H4 (cell line): Measurements from ENCODE around the gene SLC37A2. TPM values are rescaled to one million over a fixed set of nuclear protein-coding genes. Genes with fewer than 3 reads are reported as not detected.
A peak's percentile ranks its signal among the peaks of the same experiment; 100 is the strongest.

Experiments used
- DNase-seq: peaks from one replicate; pipeline ENCODE4 v3.0.0-alpha.2; 2015; ENCODE audit warnings: low spot score
- total RNA-seq: library from RNA; depleted of rRNA; stranded (reverse); fragments of >200 nt; shearing (Covaris generic); gene quantifications from 2 replicates; pipeline ENCODE4 v1.2.3, GENCODE V29; 2014; rRNA removed

Gene SLC37A2
- total RNA-seq, 1 experiment from 2014 or later: 0.95 TPM

DNA sequence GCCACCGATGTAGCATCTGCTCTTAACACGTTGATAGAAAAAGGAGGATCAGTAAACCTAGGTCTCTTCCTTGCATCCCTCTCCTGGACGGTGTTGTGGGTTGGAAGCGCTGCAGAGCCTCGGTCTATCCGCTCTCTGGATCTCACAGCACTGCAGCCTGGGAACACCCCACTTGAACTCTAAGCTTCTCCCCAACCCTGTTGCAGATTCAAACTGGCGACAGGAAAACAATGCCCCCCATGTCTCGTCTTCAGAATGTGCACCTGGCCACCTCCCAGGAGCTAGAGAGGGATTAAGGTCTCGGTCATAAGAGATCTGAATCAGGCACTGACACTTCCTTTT is 47.9 kb downstream of the SLC37A2 start:
- no peak for DNase-seq

DNA sequence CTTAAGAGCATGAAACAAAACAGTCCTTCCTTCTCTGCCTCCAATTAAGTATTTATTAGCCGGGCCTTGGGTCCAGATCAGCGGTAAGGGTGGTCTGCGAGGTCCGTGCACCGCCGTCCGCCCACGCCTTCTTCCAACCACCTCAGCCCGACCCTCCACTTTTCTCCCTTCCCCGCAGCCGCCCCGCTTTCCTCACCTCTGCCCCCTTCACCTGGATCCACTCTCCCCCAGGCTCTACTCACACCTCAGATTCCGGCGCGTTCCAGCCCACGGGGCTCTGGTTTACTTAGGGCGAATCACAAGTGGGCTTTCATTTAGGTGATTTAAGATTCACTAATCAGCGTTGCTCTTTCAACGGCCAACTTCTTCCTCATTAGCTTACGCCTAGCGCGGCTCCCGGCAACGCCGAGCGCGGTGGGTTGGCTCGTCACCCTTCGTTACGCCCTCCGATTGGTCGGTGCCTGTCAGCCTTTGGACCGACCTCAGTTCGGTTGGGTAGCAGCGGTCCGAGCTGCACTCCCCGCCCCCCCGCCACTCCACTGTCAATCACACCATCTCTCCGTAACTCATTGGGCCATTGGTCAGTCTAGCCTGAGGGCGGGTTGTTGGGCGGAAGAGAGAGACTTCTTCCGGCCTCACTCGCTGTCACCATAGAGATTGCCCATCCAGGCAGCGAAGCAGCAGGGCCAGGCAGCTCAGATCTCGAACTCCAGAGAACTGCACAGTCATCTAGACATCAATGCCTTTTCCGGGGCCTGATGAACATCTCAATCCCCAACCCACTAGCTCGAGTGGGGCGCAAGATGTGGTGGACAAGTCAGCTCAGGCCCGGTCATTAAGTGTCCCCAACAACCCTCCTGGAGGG is 48.5 kb downstream of the SLC37A2 start, which contains the start of gene TMEM218:
Gene TMEM218 (minus strand): TSS at position 284 of the 865 bp plus-strand sequence. CDS start 9,385 bp downstream, outside the sequence.
- peak; percentile 100 for DNase-seq

DNA sequence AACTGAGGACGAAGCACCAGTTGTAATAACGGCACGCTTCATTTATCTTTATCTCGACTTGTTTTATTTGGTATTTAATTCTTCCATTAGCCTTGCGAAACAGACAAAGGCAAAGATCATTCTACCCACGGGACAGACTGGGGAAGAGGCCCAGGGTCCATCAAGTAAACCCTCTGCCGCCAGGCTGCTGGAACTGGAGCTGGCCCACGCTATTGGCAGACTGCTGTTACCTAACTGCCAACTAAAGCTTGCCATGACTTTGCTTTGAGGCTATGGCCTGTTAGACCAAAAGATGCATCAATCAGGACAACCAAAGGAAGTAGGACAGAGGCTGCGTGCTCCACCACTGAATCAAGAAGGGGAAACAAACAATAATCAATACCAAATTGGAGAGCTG is 49.1 kb downstream of the SLC37A2 start:
- DNase-seq: no peak

DNA sequence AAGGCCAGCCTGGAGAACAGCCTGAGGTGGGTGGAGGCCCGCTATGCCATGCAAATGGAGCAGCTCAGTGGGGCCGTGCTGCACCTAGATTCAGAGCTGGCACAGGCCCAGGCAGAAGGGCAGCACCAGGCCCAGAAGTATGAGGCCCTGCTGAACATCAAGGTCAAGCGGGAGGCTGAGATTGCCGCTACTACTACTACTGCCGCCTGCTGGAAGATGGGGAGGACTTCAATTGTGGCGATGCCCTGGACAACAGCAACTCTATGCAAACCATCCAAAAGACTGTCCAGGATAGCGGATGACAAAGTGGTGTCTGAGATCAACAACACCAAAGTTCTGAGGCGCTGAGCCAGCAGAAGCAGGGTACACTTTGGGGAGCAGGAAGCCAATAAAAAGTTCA is 51.4 kb downstream of the SLC37A2 start:
- DNase-seq: peak; percentile 25

DNA sequence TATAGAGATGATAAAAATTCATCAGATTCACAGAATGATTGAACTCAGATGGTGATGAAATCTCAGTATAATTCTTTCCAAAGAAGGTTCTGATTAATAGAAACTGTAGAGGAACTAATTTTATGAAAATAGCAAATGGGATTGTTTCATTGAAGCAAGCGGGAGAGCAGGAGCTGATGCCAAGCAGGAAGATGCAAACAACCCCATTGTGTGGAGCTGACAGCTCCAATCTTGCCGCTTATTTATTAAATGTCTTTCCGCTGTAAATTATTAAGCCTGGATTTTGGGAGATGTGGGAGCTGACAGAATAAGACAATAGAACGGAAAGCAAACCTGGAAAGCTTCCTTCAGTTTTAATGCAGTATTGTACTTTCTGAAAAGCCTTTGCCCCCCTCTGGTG is 54.3 kb downstream of the SLC37A2 start:
- no peak for DNase-seq

DNA sequence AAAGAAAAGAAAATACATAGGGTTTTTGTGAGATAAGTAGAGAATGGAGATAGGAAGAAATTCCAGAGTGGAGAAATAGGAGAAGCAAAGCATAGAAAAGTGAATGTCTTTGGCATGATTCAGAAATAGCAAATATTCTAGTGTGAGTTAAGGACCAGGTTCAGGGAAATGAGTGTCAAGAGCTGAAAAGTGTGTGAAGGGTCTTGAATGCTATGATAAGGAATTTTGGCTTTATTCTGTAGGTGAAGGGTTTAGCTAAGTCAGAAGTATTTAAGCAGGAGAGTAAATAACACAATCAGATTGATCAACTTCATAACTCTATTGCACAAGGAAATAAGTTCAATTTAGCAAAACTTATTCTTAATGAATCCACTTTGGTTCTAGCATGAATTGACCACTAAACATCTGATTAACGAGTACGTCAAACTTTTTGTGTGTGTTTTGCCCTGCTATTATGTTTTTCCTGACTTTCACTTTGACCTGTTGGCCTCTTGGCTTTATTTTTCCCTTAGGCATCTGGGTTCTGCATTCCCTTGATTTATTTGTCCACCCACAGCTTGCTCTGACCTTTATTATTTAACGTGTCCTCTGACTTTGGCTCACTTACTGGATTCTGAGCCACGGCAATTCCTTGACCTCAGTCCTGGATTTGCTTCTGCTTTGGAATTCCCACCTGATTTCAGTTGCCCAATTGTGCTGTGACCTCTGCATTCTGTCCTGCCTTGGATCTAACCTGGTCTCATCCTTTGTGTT is 60.3 kb downstream of the SLC37A2 start:
- DNase-seq: no peak

DNA sequence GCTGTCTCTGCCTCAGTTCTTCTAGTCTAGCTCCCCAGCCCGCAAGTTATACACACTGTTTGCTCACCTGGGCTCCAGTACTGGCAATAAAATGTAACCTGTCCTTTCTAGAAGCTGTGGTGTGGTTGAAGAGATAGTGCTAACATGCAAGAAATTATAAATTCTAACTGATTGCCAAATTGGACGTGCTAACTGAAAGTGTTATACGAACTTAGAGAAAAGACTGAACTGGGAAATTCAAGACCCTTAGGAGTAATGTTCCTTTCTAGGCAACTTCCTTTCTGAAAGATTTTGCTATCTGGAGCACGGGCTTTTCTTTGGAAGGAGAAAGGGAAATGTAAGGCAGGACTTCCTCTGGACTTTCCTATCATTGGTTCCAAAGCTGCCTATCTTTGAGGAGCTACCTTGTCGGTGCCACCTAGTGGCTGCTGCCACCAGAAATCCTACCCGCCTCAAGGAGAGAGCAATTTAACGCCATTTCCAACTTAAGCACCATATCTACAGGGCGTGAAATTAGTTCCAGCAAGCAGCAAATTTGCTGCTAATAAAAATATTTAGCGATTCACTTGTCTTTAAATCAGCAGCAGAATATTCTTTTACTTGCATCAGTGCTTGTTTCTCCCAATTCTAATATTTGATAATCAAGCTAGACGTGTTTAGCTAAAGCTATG is 61.0 kb downstream of the SLC37A2 start:
- peak; percentile 91 for DNase-seq

DNA sequence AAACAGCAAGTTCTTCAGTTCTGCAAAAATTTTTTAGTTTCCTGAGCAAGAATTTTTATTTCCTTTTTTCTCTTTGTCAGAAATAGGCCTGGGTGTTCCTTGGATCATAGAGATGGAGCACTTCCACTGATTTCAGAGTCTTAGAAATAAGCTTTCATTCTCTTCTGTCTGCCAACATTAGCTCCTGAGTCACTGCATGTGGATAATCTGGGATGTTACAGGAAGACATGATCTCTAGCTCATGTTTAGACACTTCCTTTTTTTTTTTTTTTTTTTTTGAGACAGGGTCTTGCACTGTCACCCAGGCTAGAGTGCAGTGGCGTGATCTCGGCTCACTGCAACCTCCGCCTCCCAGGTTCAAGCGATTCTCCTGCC is 61.5 kb downstream of the SLC37A2 start:
- DNase-seq: no peak

DNA sequence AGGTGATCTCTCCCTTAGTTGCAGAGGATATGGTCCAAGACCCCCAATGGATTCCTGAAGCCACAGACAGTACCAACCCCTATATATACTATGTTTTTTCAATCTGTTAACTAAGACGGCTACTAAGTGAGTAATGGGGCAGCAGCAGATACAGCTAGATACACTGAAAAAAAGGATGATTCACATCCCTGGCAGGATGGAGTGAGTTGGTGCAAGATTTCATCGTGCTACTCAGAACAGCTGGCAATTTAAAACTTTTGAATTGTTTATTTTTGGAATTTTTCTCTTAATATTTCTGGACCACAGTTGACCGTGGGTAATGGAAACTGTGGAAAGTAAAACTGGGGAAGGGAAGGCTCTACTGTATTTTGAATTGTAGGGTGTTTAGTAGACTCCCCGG is 65.3 kb downstream of the SLC37A2 start:
- no peak for DNase-seq

DNA sequence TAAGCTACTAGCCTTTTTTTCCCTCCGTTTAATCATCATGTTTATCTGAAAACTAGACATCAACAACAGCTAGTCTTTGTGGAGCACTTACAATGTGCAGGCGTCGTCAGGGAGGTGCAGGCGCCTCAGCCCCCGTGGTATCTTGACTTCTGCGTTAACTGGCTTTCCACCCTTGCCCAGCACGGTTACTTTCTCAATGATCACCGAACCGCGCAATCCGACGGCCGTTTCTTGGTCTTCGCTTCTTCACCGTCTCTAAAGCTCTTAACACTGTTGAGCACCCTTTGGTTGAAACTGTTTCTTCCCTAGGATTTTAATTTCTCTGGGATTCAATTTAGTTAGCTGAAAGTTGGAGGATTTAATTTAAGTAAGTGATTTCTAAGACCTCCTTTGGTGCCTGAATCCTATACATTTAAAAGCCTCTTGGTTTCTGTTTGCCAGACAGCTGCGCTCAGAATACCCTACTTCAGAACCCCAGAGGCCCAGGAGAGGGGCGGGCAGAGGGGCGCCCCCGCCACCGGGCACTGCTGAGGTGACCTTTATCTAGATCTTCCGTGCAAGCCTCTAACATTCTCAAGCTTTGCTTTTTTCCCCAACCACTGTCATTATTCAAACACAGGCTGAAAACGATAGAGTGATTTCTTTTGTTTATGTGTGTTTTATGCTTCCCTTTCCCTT is 66.3 kb downstream of the SLC37A2 start:
- no peak for DNase-seq

DNA sequence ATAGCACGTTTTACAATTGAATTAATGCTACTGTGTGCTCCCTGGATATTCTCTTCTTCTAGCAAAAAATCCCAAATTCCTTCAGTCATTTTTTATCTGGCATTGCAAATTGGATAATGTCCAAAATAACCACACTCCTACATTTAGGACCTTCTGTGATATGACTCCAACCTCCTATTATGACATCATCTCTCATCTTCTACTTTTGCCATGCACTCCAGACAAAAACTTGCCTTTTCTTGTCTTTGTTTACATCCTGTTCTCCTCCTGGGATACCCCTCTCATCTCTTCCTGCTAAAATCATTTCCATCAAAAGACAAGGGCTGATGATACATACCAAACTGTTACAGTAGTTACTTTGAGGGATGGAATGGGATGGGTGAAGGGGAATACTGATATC is 69.0 kb downstream of the SLC37A2 start:
- DNase-seq: no peak

DNA sequence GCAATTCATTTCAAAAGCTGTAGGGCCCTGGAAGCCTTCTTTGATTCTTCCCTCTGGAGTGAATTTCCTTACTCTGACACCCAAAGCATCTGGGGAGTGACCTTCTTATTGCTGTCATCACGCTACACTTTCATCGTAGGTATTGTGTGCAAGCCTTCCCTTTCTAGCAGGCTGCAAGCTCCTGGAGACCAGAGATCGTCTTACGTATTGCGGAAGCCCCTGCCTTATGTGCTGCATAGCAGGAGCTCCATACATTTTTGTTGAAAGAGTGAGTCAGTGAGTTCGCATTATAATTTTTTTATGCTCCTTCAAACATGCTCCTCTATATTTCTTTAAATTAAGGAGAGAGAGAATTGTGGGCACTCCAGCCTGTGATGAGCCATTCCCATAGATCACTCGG is 69.5 kb downstream of the SLC37A2 start:
- DNase-seq: no peak

DNA sequence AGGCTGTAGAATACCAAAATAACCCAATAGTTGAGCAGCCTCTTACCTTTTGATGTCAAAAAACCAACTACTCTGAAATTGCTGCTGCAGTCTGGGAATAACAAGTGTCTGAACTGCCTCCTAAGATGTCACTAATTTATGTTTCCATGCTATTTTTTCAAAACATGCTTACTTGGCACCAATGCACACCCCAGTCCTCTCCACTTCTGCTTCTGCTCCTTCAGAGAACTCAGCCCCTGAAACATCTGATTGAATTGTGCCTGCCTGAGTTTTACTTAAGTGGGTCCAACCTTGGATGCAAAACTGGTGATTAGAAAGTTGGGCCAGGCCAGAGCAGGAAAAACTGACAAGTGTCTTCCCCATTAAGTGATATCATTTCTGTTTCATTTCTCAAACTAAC is 72.9 kb downstream of the SLC37A2 start:
- no peak for DNase-seq

DNA sequence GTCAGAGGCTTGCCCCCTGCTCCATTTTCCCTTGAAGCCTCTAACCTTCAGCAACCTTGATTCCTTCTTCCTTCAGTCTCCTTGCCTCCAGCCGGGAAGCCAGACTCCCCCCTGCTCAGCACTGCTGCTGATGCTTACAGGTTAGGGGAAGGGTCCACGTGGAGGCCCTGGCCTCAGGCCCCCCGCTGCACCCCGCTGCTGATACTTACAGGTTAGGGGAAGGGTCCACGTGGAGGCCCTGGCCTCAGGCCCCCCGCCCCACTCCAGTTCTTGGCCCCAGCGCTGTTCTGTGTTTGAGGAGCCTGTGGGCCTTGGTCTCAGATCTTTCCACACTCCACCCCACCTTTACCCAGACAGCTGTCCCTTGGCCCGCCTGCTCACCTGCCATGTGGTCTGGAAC is 75.9 kb downstream of the SLC37A2 start:
- DNase-seq: no peak

DNA sequence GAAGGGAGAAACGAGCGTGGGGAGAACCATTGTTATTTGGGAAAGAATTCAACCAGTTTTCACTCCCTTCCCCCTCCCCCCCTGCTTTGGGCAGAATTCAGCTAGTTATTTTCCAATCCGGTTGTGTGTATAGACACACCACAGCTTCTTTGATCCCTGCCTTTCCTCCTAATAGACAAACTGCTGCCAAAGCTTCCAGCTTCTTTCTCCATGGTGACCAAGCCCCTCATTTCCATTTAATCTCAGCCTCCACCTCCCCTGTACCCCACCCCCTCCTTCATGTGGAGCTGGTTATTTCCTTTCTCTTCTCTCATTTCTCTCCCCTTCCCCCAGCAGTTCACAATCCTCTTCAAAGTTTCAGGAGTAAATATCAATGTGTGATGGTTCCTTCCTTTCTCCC is 76.7 kb downstream of the SLC37A2 start:
- DNase-seq: no peak

Other genes starting within 250 kb of the SLC37A2 start
- gene ROBO3, start 197.9 kb upstream of the SLC37A2 start, total RNA-seq: 8.9 and 9.4 TPM in 2 replicates
- gene ROBO4, start 165.4 kb upstream of the SLC37A2 start, total RNA-seq: 0.06 TPM in 1 of 2 replicates, not detected in the other
- gene HEPN1, start 144.1 kb upstream of the SLC37A2 start, total RNA-seq: not detected in 2 replicates
- not detected in 2 replicates for gene HEPACAM, start 127.3 kb upstream of the SLC37A2 start, total RNA-seq
- 3.2 and 4.3 TPM in 2 replicates for gene CCDC15, start 109.1 kb upstream of the SLC37A2 start, total RNA-seq
- 34.3 and 38.1 TPM in 2 replicates for gene TMEM218, start 48.3 kb downstream of the SLC37A2 start, total RNA-seq
- gene PKNOX2, start 101.4 kb downstream of the SLC37A2 start, total RNA-seq: 0.04 and 0.10 TPM in 2 replicates